COLO668 (cell line): Measurements from ENCODE around the gene CFHR3.
A peak's percentile ranks its signal among the peaks of the same experiment; 100 is the strongest.
"Not testable (repeated sequence)": the region's sequence is repeated elsewhere in the genome, so short reads cannot be mapped to it uniquely, and the experiment has no call there.

Experiments
- DNase-seq: peaks from one replicate; lab custom pipeline; 2025; ENCODE audit not compliant: unreplicated experiment; lab: John Stamatoyannopoulos, UW

Gene CFHR3

DNA sequence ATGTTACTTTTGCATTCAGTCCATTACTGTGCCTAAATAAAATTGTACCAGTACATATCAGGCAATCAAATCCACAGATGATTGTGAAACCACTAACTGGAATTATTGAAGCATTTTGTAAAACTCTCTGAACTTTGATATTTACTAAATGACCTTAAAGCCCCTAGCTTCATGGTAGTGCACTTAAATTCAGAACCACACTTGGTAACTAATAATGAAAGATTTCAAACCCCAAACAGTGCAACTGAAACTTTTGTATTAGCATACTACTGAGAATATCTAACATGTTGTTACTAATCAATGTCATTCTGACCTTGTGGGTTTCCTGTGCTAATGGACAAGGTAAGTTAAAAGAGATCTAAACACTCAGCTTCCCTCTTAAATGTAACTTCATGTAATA lies at the start of gene CFHR3:
Gene CFHR3 (plus strand): TSS at position 238 of the 400 bp plus-strand sequence. CDS start 47 bp downstream, at position 285.
- DNase-seq: no peak

DNA sequence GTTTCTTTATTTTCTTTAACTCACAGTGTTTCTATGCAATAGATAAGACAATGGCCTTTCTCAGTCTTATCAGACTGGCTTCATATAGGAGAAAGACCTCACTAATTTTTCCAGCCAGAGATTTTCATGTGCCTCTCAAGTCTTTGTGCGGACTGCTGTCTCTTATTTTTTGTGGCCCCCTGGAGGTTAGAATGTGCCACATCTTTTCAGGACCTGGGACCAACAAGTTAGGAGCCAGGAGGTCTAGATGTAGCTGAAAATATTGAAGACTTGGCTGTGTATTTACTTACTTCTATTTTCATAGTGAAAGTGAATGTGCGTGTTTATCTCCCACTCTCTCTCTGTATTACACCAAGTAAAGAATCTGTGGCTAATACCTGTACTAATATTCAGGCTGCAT lies 42.1 kb upstream of the CFHR3 start:
- no peak for DNase-seq

DNA sequence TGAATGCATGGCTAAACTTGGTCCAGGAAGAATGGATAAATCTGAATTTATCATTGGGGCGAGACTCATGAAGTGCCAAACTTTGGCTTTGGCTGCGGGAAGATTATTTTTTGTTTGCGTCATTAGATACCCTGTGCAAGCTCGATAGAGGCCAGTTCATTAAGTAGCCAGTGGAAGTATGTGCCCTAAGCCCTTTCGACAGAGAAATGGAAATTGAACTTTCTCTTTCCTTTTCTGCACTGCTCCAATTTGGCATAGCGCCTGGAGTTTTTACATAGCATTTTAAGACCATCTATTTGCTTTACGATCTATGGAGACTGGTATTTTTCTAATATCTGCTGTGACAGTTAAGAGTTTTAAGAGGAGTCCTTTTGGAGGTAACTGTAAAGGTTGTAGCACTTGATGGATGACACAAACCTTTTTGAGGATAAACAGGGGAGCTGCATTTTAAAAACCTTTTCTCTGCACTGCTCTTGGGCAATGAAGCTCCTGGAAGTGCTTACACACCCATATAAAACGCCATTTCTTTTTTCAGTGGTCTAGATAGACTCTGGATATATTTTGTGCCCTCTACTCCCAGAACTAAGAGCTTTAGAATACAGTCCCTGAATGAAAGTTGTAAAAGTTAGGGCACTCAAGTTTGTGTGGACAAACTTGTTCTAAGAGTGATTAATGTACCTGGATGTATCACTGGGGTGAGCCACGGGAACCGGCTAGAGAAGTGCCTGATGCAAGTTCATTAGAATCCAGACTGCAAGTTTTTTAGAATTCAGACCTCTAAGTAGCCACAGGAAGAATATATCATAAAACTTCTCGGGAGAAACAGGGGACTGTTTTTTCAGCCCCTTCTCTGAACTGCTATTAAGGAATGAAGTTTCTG lies 41.3 kb upstream of the CFHR3 start:
- DNase-seq: no peak

DNA sequence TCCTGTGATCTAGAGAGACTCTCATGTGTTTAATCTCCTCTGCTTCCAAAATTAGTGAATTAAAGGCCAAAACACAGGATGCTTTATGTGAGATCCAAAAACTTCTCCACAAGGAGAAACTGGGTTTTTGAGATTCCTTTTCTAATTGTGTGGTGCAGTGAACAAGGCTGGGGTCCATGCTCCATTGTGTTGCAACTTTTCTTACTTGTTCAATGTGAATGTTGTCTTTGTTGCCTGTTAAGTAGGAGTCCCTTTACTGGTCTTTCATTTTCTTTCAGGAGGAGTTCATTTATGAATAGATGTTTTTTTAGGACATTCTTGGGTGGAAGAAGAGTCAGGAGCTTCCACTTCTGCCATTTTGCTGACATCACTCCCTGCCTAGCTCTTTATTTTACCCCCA lies 40.6 kb upstream of the CFHR3 start:
- no peak for DNase-seq

DNA sequence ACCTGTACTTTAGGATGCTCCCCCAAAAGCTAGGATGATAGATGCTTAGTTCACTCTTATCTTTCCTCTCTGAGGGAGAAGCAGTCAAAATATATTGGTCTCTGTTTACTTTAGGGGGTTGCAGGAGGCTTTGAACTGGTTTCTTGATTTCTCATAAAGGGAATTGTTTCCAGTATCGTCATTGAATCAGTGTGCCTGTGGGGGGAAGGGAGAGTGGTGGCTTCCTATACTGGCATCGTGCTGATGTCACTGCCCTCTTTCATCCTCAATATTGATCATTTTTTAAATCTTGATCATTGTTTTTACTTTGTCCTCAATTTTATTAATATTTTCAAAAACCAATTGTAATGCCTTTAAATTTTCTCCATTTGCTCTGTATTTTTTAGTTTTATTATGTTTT lies 40.2 kb upstream of the CFHR3 start:
- no peak for DNase-seq

DNA sequence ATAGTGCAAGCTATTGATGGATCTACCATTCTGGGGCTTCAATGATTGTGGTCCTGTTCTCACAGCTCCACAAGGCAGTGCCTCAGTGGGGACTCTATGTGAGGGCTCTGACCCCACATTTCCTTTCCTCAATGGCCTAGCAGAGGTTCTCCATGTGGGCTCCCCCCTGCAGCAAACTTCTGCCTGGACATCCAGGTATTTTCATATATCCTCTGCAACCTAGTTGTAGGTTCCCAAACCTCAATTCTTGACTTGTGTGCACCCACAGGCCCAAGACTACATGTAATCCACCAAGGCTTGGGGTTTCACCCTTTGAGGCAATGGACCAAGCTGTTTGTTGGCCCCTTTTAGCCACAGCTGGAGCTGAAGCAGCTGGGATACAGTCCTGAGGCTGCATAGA lies 35.9 kb upstream of the CFHR3 start:
- no peak for DNase-seq

DNA sequence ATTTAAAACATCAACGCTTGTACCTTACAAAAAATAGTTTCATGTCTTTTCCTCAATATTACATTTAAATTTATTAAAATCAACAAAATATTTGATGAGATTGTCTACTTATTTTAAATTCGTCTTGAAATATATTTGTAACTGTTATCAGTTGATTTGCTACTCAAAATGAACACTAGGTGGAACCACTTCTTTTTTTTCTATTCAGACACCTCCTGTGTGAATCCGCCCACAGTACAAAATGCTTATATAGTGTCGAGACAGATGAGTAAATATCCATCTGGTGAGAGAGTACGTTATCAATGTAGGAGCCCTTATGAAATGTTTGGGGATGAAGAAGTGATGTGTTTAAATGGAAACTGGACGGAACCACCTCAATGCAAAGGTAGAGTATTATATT lies 31.4 kb upstream of the CFHR3 start:
- DNase-seq: peak; percentile 11

DNA sequence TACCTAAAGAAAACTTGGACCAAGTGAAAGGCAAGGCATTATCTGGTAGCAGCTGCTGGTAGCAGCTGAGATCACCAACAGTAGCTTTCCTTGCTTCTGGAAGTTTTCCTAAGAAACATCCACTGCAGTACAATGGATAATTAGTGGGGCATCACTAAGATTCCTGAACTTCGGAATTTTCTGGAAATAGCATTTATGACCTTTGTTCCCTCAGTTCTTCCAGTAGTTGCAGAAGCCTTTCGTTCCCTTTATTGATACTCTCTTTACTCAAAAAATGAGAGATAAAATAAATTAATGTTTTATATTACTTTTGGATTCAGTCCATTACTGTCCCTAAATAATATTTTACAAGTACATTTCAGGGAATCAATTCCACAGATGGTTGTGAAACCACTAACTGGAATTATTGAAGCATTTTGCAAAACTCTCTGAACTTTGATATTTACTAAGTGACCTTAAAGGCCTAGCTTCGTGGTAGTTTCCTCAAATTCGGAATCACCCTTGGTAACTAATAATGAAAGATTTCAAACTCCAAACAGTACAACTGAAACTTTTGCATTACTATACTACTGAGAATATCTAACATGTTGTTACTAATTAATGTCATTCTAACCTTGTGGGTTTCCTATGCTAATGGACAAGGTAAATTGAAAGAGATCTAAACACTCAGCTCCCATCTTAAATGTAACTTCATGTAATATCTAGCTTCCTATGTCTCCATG lies 9.5 kb upstream of the CFHR3 start:
- DNase-seq: not testable (repeated sequence)

DNA sequence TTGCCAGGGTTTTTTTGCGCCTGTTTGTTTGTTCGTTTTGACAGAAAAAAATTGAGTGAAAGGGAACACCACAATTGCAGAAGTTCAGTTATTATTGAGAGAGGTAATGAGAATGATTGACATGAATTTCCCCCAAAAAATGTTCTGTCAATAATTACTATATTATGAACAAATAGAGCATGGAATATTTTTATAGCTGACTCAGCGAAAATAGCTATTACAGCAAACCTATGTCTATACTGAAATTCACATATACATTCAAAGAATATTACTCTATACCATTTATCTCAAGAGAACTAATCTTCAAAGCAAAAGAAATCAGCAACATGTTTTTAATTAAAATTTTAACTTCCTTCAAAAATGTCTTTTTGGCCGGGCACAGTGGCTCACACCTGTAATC lies 4.8 kb upstream of the CFHR3 start:
- DNase-seq: not testable (repeated sequence)

DNA sequence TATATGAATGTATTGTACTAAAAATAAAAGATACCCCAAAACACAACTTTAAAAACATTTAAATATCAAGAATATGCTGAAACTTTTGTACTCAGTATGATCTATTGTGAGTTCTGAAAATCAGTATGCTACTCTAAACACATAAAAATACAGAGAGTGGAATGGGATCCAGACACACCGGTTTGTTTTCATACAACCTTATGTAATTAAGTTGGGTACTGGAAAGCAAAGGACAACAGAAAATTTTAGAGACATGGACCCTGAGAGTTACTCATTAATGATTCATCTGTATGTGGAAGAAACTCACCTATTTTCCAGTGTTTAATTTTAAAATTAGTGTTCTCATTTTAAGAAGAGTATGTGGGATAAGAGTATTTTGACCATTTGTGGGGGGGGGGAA lies 927 bp upstream of the CFHR3 start:
- DNase-seq: no peak

DNA sequence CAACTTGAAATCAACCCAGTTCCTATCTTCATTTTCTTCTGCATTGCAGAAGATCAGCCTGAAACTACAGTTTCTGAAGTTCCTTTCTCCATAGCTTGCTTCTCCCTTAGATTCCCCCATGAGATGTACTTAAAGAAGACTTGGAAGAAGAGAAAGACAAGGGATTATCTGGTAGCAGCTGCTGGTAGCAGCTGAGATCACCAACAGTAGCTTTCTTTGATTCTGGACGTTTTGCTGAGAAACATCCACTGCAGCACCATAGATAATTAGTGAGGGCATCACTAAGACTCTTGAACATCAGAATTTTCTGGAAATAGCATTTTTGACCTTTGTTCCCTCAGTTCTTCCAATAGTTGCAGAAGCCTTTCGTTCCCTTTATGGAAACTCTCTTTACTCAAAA lies 465 bp upstream of the CFHR3 start:
- no peak for DNase-seq

DNA sequence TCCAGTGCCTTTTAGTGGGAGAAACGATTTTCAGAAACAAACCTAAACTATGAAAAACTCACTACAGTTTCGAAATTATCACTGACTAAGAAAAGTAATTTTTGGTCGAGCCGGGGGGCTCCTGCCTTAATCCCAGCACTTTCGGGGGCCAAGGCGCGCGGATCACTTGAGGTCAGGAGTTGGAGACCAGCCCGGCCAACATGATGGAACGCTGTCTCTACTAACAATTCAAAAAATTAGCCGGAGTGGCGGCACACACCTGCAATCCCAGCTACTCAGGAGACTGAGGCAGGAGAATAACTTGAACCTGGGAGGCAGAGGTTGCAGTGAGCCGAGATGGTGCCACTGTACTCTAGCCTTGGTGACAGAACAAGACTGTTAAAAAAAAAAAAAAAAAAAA lies 3.0 kb downstream of the CFHR3 start:
- no peak for DNase-seq

DNA sequence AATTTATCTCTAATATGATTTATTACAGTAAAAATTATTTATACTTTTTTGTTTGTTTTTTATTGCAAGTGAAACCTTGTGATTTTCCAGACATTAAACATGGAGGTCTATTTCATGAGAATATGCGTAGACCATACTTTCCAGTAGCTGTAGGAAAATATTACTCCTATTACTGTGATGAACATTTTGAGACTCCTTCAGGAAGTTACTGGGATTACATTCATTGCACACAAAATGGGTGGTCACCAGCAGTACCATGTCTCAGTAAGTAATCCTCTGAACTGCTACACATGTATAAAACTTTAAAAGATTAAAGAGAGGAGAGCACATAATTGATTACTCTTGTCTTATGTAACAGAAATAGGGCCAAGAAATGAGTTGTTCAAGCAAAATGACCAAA lies 4.5 kb downstream of the CFHR3 start:
- DNase-seq: no peak

DNA sequence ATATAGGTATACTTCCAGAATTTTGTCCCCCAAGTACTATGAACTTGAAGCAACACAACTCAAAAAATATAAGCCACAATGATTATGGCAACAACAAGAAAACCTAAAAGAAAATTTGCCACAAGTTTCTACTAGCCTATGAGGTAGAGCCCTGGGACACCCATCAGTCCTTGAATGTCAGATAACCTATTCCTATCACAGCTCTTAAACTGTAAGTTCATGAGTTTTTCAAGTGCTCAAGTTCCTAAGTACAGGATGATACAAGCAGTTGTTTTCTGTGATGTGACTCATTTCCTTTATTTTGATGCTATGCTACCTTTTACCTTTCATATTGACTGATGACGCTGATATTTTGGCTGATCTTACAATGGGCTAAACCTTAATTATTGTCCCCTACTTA lies 16.6 kb downstream of the CFHR3 start:
- not testable (repeated sequence) for DNase-seq

DNA sequence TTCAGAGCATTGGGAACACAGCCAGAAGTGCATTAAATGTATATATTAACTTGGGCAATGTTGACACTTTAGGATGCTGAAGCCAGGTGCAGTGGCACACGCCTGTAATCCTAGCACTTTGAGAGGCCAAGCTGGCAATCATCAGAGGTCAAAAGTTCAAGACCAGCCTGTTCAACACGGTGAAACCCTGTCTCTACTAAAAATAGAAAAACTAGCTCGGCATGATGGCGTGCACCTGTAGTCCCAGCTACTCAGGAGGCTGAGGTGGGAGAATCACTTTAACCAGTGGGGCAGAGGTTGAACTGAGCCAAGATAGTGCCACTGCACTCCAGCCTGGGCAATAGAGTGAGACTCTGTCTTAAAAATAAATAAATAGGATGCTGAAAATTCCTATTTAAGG lies 19.5 kb downstream of the CFHR3 start:
- DNase-seq: peak; percentile 78

DNA sequence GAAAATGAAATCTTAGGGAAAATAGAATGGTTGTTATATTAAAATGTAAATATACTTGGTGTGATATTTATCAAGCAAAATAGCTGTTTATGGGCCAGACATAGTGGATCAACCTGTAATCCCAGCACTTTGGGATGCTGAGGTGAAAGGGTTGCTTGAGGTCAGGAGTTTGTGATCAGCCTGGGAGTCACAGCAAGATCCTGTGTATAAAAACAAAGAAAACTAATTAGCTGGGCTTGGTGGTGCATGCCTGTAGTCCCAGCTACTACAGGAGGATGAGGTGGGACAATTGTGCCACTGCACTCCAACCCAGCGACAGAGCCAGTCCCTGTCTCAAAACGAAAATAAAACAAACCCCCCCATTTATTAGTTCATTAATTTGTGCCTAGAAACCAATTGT lies 23.3 kb downstream of the CFHR3 start:
- DNase-seq: no peak

DNA sequence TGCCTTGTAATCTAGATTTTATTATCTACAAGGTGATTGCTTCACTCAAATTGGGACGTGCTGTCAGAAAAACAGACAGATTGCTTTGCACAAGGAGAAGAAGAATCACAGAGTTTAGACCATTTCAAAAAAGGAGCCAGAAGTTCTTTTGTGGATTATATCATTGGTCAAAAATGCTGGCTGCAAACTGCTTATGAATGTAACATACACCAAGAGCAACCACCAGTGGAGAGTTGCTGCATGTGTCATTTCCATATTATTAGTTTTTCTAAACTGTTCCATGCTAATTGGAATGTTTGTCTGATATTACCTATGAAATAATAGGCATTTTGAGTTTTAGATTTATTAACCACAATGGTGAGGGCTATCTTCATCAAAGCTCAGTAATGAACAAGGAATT lies 27.3 kb downstream of the CFHR3 start:
- not testable (repeated sequence) for DNase-seq

DNA sequence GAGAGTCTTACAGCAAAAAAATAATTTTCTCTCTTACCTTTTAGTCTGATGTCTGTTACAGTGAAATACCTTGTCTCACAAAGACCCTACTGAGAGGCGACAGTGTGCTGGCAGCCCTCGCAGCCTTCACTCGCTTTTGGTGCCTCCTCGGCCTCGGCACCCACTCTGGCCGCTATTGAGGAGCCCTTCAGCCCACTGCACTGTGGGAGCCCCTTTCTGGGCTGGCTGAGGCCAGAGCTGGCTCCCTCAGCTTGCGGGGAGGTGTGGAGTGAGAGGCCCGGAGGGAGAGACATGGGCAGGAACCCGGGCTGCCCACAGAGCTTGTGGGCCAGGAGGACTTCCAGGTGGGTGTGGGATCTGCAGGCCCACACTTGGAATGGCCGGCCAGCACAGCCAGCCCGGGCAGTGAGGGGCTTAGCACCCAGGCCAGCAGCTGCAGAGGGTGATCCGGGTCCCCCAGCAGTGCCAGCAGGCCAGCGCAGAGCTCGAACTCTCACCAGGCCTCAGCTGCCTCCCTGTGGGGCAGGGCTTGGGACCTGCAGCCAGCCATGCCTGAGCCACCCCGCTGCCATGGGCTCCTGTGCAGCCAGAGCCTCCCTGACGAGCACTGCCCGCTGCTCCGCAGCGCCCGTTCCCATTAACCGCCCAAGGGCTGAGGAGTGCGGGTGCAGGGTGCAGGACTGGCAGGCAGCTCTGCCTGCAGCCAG lies 34.0 kb downstream of the CFHR3 start:
- no peak for DNase-seq

DNA sequence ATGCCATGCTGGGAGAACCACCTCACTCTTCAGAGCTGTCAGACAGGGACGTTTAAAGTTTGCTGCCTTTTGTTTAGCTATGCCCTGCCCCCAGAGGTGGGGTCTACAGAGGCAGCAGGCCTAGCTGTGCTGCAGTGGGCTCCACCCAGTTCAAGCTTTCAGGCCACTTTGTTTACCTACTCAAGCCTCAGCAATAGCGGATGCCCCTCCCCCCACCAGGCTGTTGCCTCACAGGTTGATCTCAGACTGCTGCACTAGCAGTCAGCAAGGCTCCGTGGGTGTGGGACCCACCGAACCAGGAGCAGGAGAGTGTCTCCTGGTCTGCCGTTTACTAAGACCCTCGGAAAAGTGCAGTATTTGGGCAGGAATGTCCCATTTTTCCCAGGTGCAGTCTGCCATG lies 42.8 kb downstream of the CFHR3 start:
- DNase-seq: peak; percentile 64

DNA sequence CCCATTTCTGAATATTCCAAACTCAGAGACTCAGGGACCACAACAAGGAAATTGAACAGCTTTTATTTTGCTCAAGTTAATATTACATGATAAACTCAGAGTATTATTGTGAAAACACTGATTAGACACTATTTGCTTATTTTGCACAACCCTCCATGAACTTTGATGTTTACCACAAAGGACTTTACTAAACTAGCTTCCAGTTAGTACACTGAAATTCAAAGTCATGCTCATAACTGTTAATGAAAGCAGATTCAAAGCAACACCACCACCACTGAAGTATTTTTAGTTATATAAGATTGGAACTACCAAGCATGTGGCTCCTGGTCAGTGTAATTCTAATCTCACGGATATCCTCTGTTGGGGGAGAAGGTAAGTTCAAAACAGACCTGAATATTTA lies 44.9 kb downstream of the CFHR3 start, which contains the start of gene CFHR1:
Gene CFHR1 (plus strand): TSS at position 201 of the 400 bp plus-strand sequence. CDS start 114 bp downstream, at position 315.
- not testable (repeated sequence) for DNase-seq

DNA sequence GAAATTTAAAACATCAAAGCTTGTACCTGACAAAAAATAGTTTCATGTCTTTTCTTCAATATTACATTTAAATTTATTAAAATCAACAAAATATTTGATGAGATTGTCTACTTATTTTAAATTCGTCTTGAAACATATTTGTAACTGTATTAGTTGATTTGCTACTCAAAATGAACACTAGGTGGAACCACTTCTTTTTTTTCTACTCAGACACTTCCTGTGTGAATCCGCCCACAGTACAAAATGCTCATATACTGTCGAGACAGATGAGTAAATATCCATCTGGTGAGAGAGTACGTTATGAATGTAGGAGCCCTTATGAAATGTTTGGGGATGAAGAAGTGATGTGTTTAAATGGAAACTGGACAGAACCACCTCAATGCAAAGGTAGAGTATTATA lies 53.2 kb downstream of the CFHR3 start:
- DNase-seq: peak; percentile 10
